Gastrocnemius medialis (tissue), 4 donors: ENCODE results near the gene DIO3. TPM values are rescaled to one million over a fixed set of nuclear protein-coding genes. Genes with fewer than 3 reads are reported as not detected.

ENCODE experiments used
- ATAC-seq, 2 donors: fragments of 150-250 bp; one replicate each; pipeline ENCODE4 v1.9.1; 2016
- DNase-seq, 2 donors: peaks; one replicate each; pipeline ENCODE4 v3.0.0-alpha.2; 2019
- H3K27ac ChIP-seq, 4 donors: fragments of 200-600 bp; sonication (generic); 1 replicate in 1 of 4; 2 replicates in 3 of 4; pipeline ENCODE4 v1.5.1; 2016 to 2018; ENCODE audit warnings: mild to moderate bottlenecking in 2 of 4, moderate library complexity in 1 of 4
- H3K27me3 ChIP-seq, 3 donors: fragments of 200-600 bp; sonication (generic) in 2 of 3; 1 replicate in 1 of 3; 2 replicates in 2 of 3; pipeline versions ENCODE4 v1.5.1 to v1.6.0; 2016 to 2019; ENCODE audit warnings: mild to moderate bottlenecking in 1 of 3, moderate library complexity in 1 of 3
- H3K36me3 ChIP-seq, 2 donors: fragments of 200-600 bp; sonication (generic) in 1 of 2; one replicate each; pipeline ENCODE4 v1.5.1; 2017 to 2018
- H3K4me1 ChIP-seq, 2 donors: fragments of 200-600 bp; sonication (generic) in 1 of 2; one replicate each; pipeline ENCODE4 v1.5.1; 2016 to 2017; ENCODE audit warnings: mild to moderate bottlenecking in 2 of 2
- H3K4me3 ChIP-seq, 4 donors: fragments of 200-600 bp; sonication (generic) in 3 of 4; 1 replicate in 1 of 4; 2 replicates in 3 of 4; pipeline ENCODE4 v1.5.1; 2016 to 2019; ENCODE audit warnings: mild to moderate bottlenecking in 2 of 4
- H3K9me3 ChIP-seq, 3 donors: fragments of 200-600 bp; sonication (generic) in 2 of 3; 1 replicate in 1 of 3; 2 replicates in 2 of 3; pipeline ENCODE4 v1.5.1; 2016 to 2019
- POLR2A ChIP-seq, 2 donors: fragments of 450-650 bp; IDR thresholded peaks; one replicate each; pipeline ENCODE4 v1.6.1; 2017; ENCODE audit warnings: antibody characterized with exemption in 2 of 2, mild to moderate bottlenecking in 2 of 2, moderate library complexity in 2 of 2
- in situ Hi-C, 4 donors: fragments of 200-750 bp; cut with MboI; loops; one replicate each; pipeline versions ENCODE4 v1.15.0 to v1.8.0; 2017; ENCODE audit warnings: low sequenced_read_pairs in 4 of 4
- intact Hi-C: fragments of 100-400 bp; cut with DNase I; formaldehyde crosslinking; loops from one replicate; pipeline ENCODE4 v1.15.1; 2023; ENCODE audit warnings: low total_unique reads
- total RNA-seq, 4 donors: library from RNA; depleted of rRNA; stranded (reverse); fragments of >200 nt; gene quantifications; one replicate each; pipeline versions ENCODE4 v1.1.0 to v1.2.3, GENCODE V29; 2016
- TF ChIP-seq, protein P1 (sequence below), 5 experiments: fragments of 450-650 bp in 3 of 5; fragments of 200-600 bp in 2 of 5; sonication (generic) in 2 of 5; IDR thresholded peaks in 4 of 5; conservative IDR thresholded peaks in 1 of 5; 1 replicate in 4 of 5; 2 replicates in 1 of 5; pipeline ENCODE4 v1.5.1; 2016 to 2019; ENCODE audit warnings: antibody characterized with exemption in 5 of 5, mild to moderate bottlenecking in 3 of 5, moderate library complexity in 3 of 5

Gene DIO3
- total RNA-seq, 4 donors from 2014 or later = 1.0 to 2.3 (median 1.0) TPM; not detected in 1

DNA sequence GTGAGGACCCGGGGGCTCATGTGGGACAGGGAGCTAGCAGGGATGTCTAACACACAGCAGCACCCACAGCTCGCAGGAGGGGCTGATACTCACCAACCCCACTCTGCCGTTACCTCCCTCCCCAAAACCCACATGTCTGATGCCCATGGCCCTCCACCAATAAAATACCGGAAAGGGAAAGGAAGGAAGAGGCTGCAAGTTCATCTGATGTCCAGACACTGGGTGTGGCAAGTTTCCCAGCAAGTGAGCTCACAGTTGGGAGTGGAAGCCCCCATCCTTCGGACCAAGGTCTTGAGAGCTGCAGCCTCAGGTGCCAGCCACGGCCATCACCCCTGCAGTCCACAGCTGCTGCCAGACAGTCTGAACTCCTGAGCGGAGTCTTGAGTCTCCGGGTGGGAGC is 39.3 kb upstream of the DIO3 start:
- DNase-seq (no peak), ATAC-seq (no peak)
- Histone ChIP-seq H3K27me3 (no peaks in the 10 kb centered on the region), H3K9me3 (no peaks in the 10 kb centered on the region), H3K4me3 (no peak overlapping the region), H3K27ac (no peak overlapping the region), H3K4me1 (no peaks in the 10 kb centered on the region), H3K36me3 (no peaks in the 10 kb centered on the region)
- in situ Hi-C loops = no loop called here
- no peak for TF ChIP-seq POLR2A (IDR thresholded peaks at IDR 0.05)
- TF ChIP-seq, protein P1, sequence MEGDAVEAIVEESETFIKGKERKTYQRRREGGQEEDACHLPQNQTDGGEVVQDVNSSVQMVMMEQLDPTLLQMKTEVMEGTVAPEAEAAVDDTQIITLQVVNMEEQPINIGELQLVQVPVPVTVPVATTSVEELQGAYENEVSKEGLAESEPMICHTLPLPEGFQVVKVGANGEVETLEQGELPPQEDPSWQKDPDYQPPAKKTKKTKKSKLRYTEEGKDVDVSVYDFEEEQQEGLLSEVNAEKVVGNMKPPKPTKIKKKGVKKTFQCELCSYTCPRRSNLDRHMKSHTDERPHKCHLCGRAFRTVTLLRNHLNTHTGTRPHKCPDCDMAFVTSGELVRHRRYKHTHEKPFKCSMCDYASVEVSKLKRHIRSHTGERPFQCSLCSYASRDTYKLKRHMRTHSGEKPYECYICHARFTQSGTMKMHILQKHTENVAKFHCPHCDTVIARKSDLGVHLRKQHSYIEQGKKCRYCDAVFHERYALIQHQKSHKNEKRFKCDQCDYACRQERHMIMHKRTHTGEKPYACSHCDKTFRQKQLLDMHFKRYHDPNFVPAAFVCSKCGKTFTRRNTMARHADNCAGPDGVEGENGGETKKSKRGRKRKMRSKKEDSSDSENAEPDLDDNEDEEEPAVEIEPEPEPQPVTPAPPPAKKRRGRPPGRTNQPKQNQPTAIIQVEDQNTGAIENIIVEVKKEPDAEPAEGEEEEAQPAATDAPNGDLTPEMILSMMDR (IDR thresholded peaks at IDR 0.05 in 4 of 5, conservative IDR thresholded peaks at IDR 0.05 in 1 of 5) = no peak
- intact Hi-C loops = no loop called here

DNA sequence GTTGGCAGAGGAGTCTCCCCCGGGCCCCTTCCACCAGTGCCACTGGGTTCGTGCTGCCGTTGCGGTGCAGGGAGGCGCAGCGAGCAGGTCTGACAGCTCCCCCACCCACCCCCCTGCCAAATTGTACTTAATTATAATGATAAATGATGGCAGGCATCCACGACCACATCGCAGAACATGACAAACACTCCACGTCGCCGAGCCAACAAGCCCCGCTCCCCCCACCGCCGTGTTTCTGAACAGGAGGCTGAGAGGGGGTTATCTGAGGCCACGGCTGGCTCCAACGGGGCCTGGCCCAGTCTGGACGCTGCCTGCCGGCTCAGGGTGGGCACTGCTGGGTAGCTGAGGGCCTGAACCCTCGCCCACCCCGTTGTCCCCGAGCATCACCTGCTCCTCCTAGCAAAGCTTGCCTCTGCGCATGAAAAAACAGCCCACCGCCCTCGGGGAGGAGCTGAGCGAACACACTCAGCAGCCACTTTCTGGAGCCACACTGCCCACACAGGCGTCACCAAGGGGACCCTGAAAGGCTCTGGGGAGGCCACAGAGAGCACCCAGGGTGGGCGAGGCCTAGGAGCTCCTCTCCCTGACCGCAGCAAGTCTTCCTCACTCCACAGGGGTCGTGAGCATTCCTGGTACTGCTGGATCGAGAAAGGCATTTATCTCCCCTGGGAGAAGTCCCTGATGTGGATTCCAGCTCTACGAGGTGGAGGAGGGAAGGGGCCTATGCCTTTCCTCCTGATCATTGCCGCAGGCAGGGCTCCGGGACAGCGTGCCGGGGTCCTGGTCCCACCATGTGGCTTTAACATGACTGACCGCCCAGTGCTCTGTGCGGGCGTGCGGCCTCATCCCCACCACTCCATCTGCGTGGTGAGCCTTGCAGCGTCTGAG is 35.4 kb upstream of the DIO3 start:
- TF ChIP-seq POLR2A (IDR thresholded peaks at IDR 0.05) = no peak
- TF ChIP-seq, protein P1 (IDR thresholded peaks at IDR 0.05 in 4 of 5, conservative IDR thresholded peaks at IDR 0.05 in 1 of 5) = no peak
- Histone ChIP-seq H3K27me3 (no peaks in the 10 kb centered on the region), H3K4me3 (no peak overlapping the region), H3K27ac (no peak overlapping the region), H3K36me3 (no peaks in the 10 kb centered on the region), H3K9me3 (no peaks in the 10 kb centered on the region), H3K4me1 (no peaks in the 10 kb centered on the region)
- ATAC-seq (no peak), DNase-seq (no peak)
- intact Hi-C loops = no loop called here
- in situ Hi-C loops = no loop called here

DNA sequence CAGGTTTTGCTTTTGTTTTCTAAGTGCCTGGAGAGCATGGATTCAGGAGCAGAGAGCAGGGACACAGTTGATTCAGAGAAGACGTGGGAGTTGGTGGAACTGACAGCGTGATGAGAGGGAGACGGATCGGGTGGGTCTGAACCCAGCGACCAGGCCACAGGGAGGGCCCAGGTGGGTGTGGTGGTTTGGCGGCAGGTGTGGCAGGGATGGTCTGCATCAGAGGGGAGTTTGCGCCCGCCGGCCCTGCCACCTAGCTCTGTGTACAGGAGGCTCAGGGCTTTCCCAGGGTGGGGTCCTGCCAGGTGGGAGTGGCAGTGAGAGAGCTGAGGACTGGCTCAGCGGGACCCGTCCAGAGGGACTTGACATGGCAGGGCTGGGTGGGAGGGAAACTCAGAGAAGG is 33.3 kb upstream of the DIO3 start:
- ATAC-seq (no peak), DNase-seq (no peak)
- TF ChIP-seq, protein P1 (IDR thresholded peaks at IDR 0.05 in 4 of 5, conservative IDR thresholded peaks at IDR 0.05 in 1 of 5) = no peak
- no peak for TF ChIP-seq POLR2A (IDR thresholded peaks at IDR 0.05)
- Histone ChIP-seq H3K27ac (no peak overlapping the region), H3K4me3 (no peak overlapping the region), H3K9me3 (no peaks in the 10 kb centered on the region), H3K4me1 (no peaks in the 10 kb centered on the region), H3K27me3 (no peaks in the 10 kb centered on the region), H3K36me3 (no peaks in the 10 kb centered on the region)
- intact Hi-C loops = no loop called here
- in situ Hi-C loops = no loop called here

DNA sequence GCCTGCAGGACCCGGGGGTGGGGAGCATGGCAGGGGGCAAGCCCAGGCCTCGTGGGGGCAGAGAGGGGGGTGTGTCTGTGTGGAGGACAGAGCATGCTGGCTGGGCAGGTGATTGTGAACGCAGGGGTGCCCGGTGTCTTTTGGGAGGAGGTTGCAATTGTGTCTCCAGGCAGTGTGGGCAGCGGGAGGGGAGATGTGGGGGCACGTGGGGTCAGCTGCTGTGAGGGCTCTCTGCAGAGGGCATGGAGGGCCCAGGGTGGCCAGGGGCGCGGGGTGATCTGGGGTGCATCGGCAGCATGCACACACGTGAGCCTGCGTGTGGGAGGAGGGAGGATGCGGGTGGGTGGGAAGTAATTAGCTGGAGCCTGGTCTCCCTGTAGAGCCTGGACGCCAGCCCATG is 32.2 kb upstream of the DIO3 start:
- H3K27me3 ChIP-seq = no peaks in the 10 kb centered on the region
- ATAC-seq (no peak), DNase-seq (no peak)
- H3K4me3 ChIP-seq = no peak overlapping the region
- TF ChIP-seq, protein P1 (IDR thresholded peaks at IDR 0.05 in 4 of 5, conservative IDR thresholded peaks at IDR 0.05 in 1 of 5) = no peak
- no peak for TF ChIP-seq POLR2A (IDR thresholded peaks at IDR 0.05)
- no peak overlapping the region for H3K27ac ChIP-seq
- H3K9me3 ChIP-seq = no peaks in the 10 kb centered on the region
- intact Hi-C loops (no loop called here), in situ Hi-C loops (no loop called here)
- H3K4me1 ChIP-seq = no peaks in the 10 kb centered on the region
- H3K36me3 ChIP-seq = no peaks in the 10 kb centered on the region
